Endothelial cell of umbilical vein (primary cell): Measurements from ENCODE around the gene LINGO4. TPM values are rescaled to one million over a fixed set of nuclear protein-coding genes. Genes with fewer than 3 reads are reported as not detected.

Source experiments
- BruUV-seq: library from RNA; stranded (reverse); fragments of 400-500 nt; replicated peaks from 2 replicates; lab custom pipeline; 2021; lab: Mats Ljungman, UMichigan
- CTCF ChIA-PET: fragments of 300-600, 350-600 bp; sonication (Branson Sonifier 250); formaldehyde crosslinking; loops from one replicate; lab custom pipeline; 2021; ENCODE audit warnings: antibody characterized with exemption, inconsistent platforms; lab: Charles Lee
- POLR2A ChIA-PET: fragments of 300-600, 350-600 bp; sonication (Branson Sonifier 250); formaldehyde crosslinking; loops from one replicate; lab custom pipeline; 2021; ENCODE audit warnings: antibody characterized with exemption, inconsistent platforms; lab: Charles Lee
- DNase-seq: peaks from one replicate; pipeline ENCODE4 v3.0.0-alpha.2; 2011; ENCODE audit warnings: low read depth, low spot score
- FAIRE-seq: peaks from 2 replicates; lab custom pipeline; 2011; peaks lifted over from hg19 to GRCh38; lab: Jason Lieb, UNC
- H2AFZ ChIP-seq: 2 replicates; pipeline ENCODE4 v1.6.0; 2012; ENCODE audit warnings: low read depth, low read length, control low read depth, inconsistent platforms
- H3K27ac ChIP-seq: 2 replicates; pipeline ENCODE4 v1.5.1; 2011; ENCODE audit warnings: low read depth, mild to moderate bottlenecking, control low read depth, low read length, moderate library complexity; ENCODE audit not compliant: insufficient read depth
- H3K27me3 ChIP-seq, 2 experiments: 2 replicates each; pipeline versions ENCODE4 v1.6.0 to v1.6.1; 2011; ENCODE audit warnings: low read length in 2 of 2, mixed read lengths in 1 of 2; ENCODE audit not compliant: control insufficient read depth in 2 of 2, insufficient read depth in 2 of 2
- H3K36me3 ChIP-seq, 2 experiments: 2 replicates in 1 of 2; 3 replicates in 1 of 2; pipeline ENCODE4 v1.5.1; 2011; ENCODE audit warnings: low read length in 2 of 2, mild to moderate bottlenecking in 1 of 2, moderate library complexity in 1 of 2; ENCODE audit not compliant: control insufficient read depth in 2 of 2, insufficient read depth in 2 of 2; ENCODE audit errors: extremely low read depth in 1 of 2
- H3K4me1 ChIP-seq: 3 replicates; pipeline ENCODE4 v1.5.1; 2011; ENCODE audit warnings: mild to moderate bottlenecking, low read length; ENCODE audit not compliant: control insufficient read depth, insufficient read depth; ENCODE audit errors: extremely low read depth
- H3K4me2 ChIP-seq: 2 replicates; pipeline ENCODE4 v1.6.1; 2011; ENCODE audit warnings: low read length, control low read depth, mixed read lengths; ENCODE audit not compliant: insufficient read depth
- H3K4me3 ChIP-seq, 3 experiments: fragments of 200-600 bp in 1 of 3; sonication (generic), shearing (Covaris generic) in 1 of 3; replicated peaks in 1 of 3; 2 replicates each; pipeline ENCODE4 v1.5.1; 2011 to 2016; ENCODE audit warnings: control low read depth in 3 of 3, low read length in 3 of 3, mild to moderate bottlenecking in 2 of 3, inconsistent platforms in 1 of 3, low read depth in 1 of 3, moderate library complexity in 1 of 3; ENCODE audit not compliant: insufficient read depth in 1 of 3
- H3K79me2 ChIP-seq: 2 replicates; pipeline ENCODE4 v1.6.0; 2012; ENCODE audit warnings: low read length, inconsistent platforms; ENCODE audit not compliant: control insufficient read depth, insufficient read depth
- H3K9ac ChIP-seq: replicated peaks from 2 replicates; pipeline ENCODE3; 2011; ENCODE audit warnings: low read length, control low read depth; ENCODE audit not compliant: insufficient read depth; ENCODE audit errors: extremely low read depth
- H3K9me1 ChIP-seq: replicated peaks from 3 replicates; pipeline ENCODE4 v1.6.0; 2011; ENCODE audit warnings: mild to moderate bottlenecking, low read length; ENCODE audit not compliant: control insufficient read depth, insufficient read depth; ENCODE audit errors: extremely low read depth
- H3K9me3 ChIP-seq: replicated peaks from 2 replicates; pipeline ENCODE4 v1.5.1; 2012; ENCODE audit warnings: low read length, inconsistent platforms; ENCODE audit not compliant: control insufficient read depth, insufficient read depth
- H4K20me1 ChIP-seq: replicated peaks from 2 replicates; pipeline ENCODE3; 2011; ENCODE audit warnings: mild to moderate bottlenecking, low read length; ENCODE audit not compliant: control insufficient read depth, insufficient read depth; ENCODE audit errors: extremely low read depth
- CTCF ChIP-seq, 2 donors: IDR thresholded peaks; 1 replicate in 1 of 2; 2 replicates in 1 of 2; pipeline ENCODE4 v1.5.1; 2011; ENCODE audit warnings: low read length in 2 of 2, mild to moderate bottlenecking in 2 of 2, moderate library complexity in 2 of 2, control low read depth in 1 of 2, inconsistent platforms in 1 of 2, low read depth in 1 of 2; ENCODE audit not compliant: insufficient read depth in 1 of 2; ENCODE audit errors: extremely low read depth in 1 of 2
- EZH2 ChIP-seq: IDR thresholded peaks from 2 replicates; pipeline ENCODE4 v1.6.1; 2012; ENCODE audit warnings: borderline replicate concordance, low read depth, mild to moderate bottlenecking, moderate library complexity, low read length, inconsistent platforms; ENCODE audit not compliant: severe bottlenecking
- FOS ChIP-seq: IDR thresholded peaks from 2 replicates; pipeline ENCODE4 v1.6.1; 2011; ENCODE audit warnings: mild to moderate bottlenecking, low read length, moderate library complexity, borderline replicate concordance; ENCODE audit not compliant: insufficient read depth
- GATA2 ChIP-seq: IDR thresholded peaks from 2 replicates; pipeline ENCODE4 v1.7.0; 2011; ENCODE audit warnings: low read depth, mild to moderate bottlenecking, moderate library complexity, mixed read lengths, low read length; ENCODE audit not compliant: insufficient read length, insufficient read depth
- JUN ChIP-seq: IDR thresholded peaks from 2 replicates; pipeline ENCODE4 v1.6.1; 2011; ENCODE audit warnings: borderline replicate concordance, low read depth; ENCODE audit not compliant: insufficient read length, insufficient read depth
- MAX ChIP-seq: IDR thresholded peaks from 2 replicates; pipeline ENCODE4 v1.6.1; 2011; ENCODE audit not compliant: insufficient read depth, insufficient read length
- MYC ChIP-seq: IDR thresholded peaks from one replicate; pipeline ENCODE4 v1.6.1; 2011; ENCODE audit warnings: mild to moderate bottlenecking, low read depth, low read length
- POLR2A ChIP-seq: IDR thresholded peaks from 2 replicates; pipeline ENCODE4 v1.6.1; 2012; ENCODE audit warnings: low read depth, mild to moderate bottlenecking, control low read depth, low read length
- POLR2AphosphoS5 ChIP-seq: IDR thresholded peaks from 2 replicates; pipeline ENCODE4 v1.6.1; 2012; ENCODE audit warnings: low read depth, mild to moderate bottlenecking, control low read depth, low read length, moderate library complexity; ENCODE audit not compliant: insufficient read depth
- dilution Hi-C: fragments of 300-500 bp; cut with MboI; formaldehyde crosslinking; loops from one replicate; pipeline ENCODE4 v1.15.0; 2019; ENCODE audit warnings: low sequenced_read_pairs; ENCODE audit not compliant: extremely low pct_ligation_motif_present
- intact Hi-C: fragments of 100-400 bp; cut with micrococcal nuclease; formaldehyde crosslinking; loops from one replicate; pipeline ENCODE4 v1.10.0; 2022
- polyA plus RNA-seq, 4 experiments: library from polyadenylated mRNA; depleted of rRNA in 3 of 4; stranded (reverse) in 3 of 4; unstranded in 1 of 4; fragments of >200 nt; gene quantifications; 2 replicates each; pipeline versions ENCODE4 v1.2.1 to v1.2.3, GENCODE V29; 2011 to 2012; ENCODE audit warnings: missing spikeins in 1 of 4
- total RNA-seq: library from RNA; stranded (reverse); gene quantifications from 2 replicates; pipeline ENCODE4 v1.2.3, GENCODE V29; 2021

The LINGO4 gene
- total and polyA plus RNA-seq, 2 donors (not counting 3 experiments of a cell fraction or from before 2014, with no cell fraction given) = not detected

GRCh38 chr1:151806170-151806569 lies 951 bp upstream of the LINGO4 start:
- H3K4me3 ChIP-seq = no peak overlapping the region
- no peaks in the 10 kb centered on the region for H3K9me1 ChIP-seq
- dilution Hi-C loops (no loop called here), intact Hi-C loops (no loop called here)
- H3K27ac ChIP-seq = no peak overlapping the region
- no peaks in the 10 kb centered on the region for H4K20me1 ChIP-seq
- CTCF ChIA-PET = interaction anchor here (0.8 to 2.4 kb wide), 4 partner anchors 17 to 113 kb away, joined by 3 to 8 read pairs (median 4); no protein-coding TSS in a partner anchor
- H3K4me1 ChIP-seq = no peaks in the 10 kb centered on the region
- no TSS peak for BruUV-seq
- H3K9ac ChIP-seq = no peak overlapping the region
- DNase-seq (no peak), FAIRE-seq (no peak)
- no peaks in the 10 kb centered on the region for H3K79me2 ChIP-seq
- POLR2A ChIA-PET = no interaction called here
- TF ChIP-seq JUN = no peak
- no peak for TF ChIP-seq MYC
- no peak for TF ChIP-seq MAX
- no peak for TF ChIP-seq GATA2
- no peak for TF ChIP-seq CTCF (IDR thresholded peaks at IDR 0.05; ENCODE audit: extremely low read depth in 1 of 2, insufficient read depth in 1 of 2, low read depth in 1 of 2, low read length in 2 of 2)
- TF ChIP-seq FOS = no peak
- no peak for TF ChIP-seq EZH2
- no peak for TF ChIP-seq POLR2AphosphoS5
- TF ChIP-seq POLR2A = no peak
- H3K36me3 ChIP-seq = no peaks in the 10 kb centered on the region
- no peaks in the 10 kb centered on the region for H3K9me3 ChIP-seq
- no peak overlapping the region for H3K4me2 ChIP-seq
- H2AFZ ChIP-seq = no peak overlapping the region
- H3K27me3 ChIP-seq = peaks cover 17 to 23% of the 10 kb centered on the region in 2 experiments
